Stimulated activated CD4-positive, alpha-beta T cell treated with anti-CD3 and anti-CD28 coated beads, Interleukin-12 subunit alpha, Interleukin-12 subunit beta, amount 100 ng/mL, for 48 hours (primary cell): Measurements from ENCODE around the gene SFR1.

Source experiments
- DNase-seq, 3 donors: peaks; one replicate each; pipeline ENCODE4 v3.0.0-alpha.2; 2020; ENCODE audit warnings: low read depth in 2 of 3, low spot score in 1 of 3

Gene SFR1, protein sequence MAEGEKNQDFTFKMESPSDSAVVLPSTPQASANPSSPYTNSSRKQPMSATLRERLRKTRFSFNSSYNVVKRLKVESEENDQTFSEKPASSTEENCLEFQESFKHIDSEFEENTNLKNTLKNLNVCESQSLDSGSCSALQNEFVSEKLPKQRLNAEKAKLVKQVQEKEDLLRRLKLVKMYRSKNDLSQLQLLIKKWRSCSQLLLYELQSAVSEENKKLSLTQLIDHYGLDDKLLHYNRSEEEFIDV

DNA sequence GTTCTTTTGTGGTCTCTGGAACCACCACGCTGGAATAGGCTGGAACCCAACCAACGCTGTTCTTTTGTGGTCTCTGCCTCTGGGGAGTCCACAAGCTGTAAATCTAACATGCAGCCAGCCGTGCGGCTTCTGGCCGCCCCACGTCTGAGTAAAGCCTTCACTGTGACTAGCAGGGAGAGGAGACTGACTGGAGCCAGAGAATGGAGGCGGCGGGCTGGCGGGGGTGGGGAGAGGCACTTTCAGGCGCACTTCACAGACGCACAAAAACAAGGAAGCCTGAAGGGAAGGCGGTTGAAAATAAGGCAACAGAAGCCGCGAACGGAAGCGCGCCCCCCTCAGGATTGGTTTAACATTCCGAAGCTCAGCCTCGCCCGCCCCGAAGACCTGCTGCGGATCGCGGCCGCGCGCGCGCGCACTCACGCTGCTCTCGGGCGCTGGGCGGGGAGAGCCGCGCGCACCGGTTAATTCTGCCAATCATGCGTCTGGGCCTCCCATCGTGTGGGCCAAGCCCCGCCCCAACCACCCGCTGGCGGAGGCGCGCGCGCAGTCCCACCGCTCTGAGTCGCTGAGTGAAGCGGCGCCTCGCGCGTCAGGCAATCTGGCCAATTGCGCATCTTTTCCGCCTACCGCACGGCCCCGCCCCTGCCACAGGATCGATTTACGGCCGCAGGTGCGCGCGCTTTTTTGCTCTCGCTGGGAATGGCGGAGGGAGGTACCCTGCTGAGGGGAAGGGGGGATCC, at the start of gene SFR1:
Gene SFR1, plus strand, starts transcription at position 687 of the 740 bp plus-strand sequence. Its CDS starts 13 bp downstream, at position 700.
- peak; percentile 97 to 99 (median 98) for DNase-seq

DNA sequence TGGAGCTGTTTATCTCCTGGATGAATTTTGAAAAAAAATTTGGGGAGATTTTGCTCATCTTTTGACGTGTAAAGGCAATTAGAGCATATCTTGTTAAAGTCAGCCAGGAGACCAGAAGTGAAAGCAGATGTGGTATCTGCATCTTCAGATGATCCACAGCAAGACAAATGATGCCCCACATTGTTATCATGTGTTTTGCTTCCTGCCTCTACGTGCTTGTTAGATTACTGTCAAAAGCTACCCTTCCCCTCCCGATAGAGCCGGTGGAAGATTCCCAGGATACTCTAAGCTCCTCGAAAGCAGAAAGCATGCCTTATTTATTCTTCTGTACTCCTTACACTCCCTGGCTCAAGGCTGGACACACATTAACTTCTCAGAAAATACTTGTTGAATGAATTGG, 49.2 kb upstream of the SFR1 start:
- no peak for DNase-seq

DNA sequence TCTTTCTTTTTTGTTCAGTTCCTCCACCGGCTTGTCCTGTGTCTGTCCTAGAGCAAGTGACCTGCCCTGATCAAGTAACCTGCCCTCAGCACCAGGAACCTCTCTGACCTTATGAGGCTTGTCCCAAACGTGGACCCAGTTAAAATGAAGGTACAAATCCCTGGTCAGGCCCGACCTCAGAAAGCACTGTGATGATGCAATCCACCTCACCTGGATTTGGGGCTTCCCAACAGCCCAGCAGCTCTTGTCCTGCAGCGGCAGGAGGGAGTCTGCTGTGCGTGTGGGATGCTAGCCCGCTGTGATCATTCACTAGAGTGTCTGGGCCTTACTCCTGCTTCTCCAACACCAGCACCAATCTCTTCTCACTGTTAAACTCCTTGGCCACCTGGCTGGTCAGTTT, 47.5 kb upstream of the SFR1 start:
- no peak for DNase-seq

- no peak for DNase-seq
These were observed 45.2 kb upstream of the SFR1 start for GRCh38 chr10:104076743-104077160.

- no peak for DNase-seq
These were observed 44.7 kb upstream of the SFR1 start for GRCh38 chr10:104077247-104077646.

GRCh38 chr10:104077663-104078151, 44.3 kb upstream of the SFR1 start:
- no peak for DNase-seq

GRCh38 chr10:104080762-104081161, 41.2 kb upstream of the SFR1 start:
- DNase-seq = no peak

GRCh38 chr10:104081998-104082397, 40.0 kb upstream of the SFR1 start:
- DNase-seq = no peak

- DNase-seq = no peak
These were observed 37.4 kb upstream of the SFR1 start for GRCh38 chr10:104084482-104085142.

DNA sequence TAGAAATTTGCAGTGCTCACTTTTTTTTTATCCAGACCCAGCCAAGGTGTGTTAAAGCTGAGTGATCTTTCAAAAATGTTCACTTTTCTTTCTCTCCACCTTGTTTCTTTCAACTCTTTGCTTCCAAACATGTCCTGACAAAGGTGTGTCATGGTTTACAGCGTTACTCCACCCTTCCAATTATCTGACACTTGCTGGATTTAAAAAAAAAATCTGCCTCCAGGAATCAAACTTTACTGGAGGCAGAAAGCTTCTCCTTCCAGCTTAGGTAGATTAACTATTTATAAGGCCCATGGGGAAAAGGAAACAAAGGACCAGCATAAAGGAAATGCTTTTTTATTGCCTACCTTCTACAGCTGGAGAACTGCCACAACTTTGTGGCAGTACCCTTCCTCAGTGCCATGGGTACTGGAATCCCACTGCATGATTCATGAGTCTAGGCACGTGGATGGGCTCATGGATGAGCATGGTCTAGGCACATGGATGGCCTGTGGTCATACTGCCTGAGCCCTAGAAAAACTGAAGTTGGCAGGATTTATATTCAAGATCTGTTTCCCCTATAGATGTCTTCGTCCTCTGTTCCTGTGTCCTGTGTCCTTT, 36.1 kb upstream of the SFR1 start, which contains the start of gene COL17A1:
Gene COL17A1, minus strand, starts transcription at position 80 of the 600 bp plus-strand sequence. CDS start 5,207 bp downstream, outside the sequence.
- DNase-seq = no peak

DNA sequence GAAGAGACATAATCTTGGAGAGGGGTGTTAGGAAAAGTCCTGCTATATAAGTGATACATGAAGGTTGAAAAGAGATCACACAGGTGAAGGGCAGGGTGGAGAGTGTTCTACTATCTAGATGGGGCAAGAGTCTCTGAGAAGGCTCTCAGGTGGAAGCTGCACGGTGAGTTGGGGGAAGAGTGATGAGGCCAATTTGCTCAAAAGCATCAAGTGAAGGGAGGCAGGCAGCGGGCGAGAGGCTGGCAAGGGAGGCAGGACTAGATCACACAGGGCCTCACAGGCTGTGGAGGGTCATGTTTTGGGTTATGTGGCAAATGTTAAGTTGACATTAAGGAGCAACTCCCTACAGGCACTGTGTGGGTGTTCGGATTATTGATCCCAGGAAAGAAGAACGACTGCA, 33.7 kb upstream of the SFR1 start:
- DNase-seq = no peak

GRCh38 chr10:104089621-104090020, 32.4 kb upstream of the SFR1 start:
- DNase-seq = no peak

DNA sequence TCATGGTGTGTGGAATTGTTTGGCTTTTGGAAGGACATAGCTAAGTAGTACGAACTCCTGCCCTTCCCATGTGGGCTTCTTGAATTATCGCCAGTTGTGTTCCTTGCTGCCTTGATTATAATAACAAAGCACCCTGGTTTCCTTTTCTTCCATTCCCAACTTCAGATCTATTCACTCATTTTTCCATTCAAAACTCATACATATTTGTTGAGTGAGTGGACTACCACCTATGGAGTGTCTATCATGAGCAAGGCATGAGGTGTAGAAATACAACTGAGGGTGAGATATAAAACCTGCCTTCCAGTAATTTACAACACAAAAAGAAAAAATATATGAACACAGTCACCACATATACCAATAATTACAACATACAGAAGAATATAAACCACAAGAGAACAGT, 31.4 kb upstream of the SFR1 start:
- DNase-seq = no peak

GRCh38 chr10:104092749-104093148, 29.2 kb upstream of the SFR1 start:
- DNase-seq = no peak

- no peak for DNase-seq
These were observed 25.3 kb upstream of the SFR1 start for GRCh38 chr10:104096692-104097091.

GRCh38 chr10:104098358-104098925, 23.5 kb upstream of the SFR1 start:
- DNase-seq = no peak

DNA sequence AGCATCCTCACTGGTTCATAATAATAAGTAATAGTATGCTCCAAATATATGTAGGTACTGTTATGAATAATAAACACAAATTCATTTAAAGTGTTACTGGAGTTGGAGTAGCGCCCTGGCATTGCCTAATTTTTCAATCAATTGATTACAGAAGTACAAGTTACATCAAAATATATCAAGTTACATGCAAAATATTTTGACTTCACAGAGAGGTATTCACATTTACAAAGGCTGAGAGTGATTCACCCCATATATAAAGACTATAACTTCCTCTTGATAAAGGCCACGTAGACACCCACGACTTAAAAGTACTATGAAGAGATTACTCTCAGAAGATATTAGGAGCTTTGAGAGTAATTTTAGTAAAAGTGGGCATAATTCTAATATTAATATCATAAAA, 22.7 kb upstream of the SFR1 start:
- DNase-seq = no peak

- no peak for DNase-seq
These were observed 22.0 kb upstream of the SFR1 start for GRCh38 chr10:104099941-104100340.

DNA sequence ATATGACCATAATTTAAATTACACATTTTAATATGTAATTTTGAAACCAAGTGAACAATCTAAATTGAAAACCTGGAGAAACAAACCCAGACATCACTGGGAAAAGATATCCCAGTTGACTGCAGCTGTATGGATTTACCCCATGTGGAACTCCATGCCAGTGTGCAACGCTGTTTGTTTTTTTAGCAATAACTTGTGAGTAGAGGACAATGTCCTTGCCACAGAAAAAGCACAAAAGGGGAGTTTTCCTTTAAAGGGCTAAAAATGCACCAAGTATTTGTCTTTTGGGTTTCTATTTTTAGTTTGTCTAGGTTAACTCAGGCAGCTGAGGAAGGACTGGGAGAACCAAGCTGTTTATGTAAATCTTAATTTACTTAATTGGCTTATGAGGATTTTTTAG, 21.2 kb upstream of the SFR1 start:
- DNase-seq = no peak

DNA sequence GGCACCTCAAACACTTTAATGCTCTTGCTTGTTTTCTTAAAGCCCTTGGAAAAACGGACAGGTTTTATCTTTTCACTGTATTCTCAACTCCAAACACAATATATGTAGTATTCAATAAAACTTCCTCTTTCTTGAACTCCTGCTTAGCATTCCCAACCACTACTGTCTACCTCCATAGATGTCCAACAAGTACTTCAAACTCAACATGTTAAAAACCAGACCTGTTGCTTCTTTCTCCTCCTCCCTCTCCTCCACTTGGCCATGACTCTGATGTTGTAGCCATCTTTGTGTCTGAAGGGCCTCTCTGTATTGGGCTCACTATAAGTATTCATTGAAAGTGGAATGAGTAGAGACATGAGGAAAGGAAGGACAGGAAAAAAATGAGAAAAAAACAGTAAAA, 20.1 kb upstream of the SFR1 start:
- DNase-seq = no peak

GRCh38 chr10:104103956-104104355, 18.0 kb upstream of the SFR1 start:
- DNase-seq = no peak
